ENCODE measurements around the gene PPP4R3B. TPM values are rescaled to one million over a fixed set of nuclear protein-coding genes. Genes with fewer than 3 reads are reported as not detected.

PPP4R3B gene
- total and polyA plus RNA-seq, 4 donors, result 17.4 to 57.7 (median 30.9) TPM

- Histone ChIP-seq H3K9ac (ENCODE audit: low read depth in 1 of 2, low read length in 2 of 2) (peak overlapping the region; percentile 79 to 100), H3K4me1 (ENCODE audit: control insufficient read depth in 4 of 4, insufficient read depth in 4 of 4, low read length in 3 of 4) (peaks cover 6 to 39% (median 29%) of the 10 kb centered on the region in 4 donors), H3K36me3 (ENCODE audit: control insufficient read depth in 4 of 4, insufficient read depth in 3 of 4, low read depth in 1 of 4, low read length in 3 of 4) (peaks cover 0 to 9% (median 4%) of the 10 kb centered on the region in 4 donors), H3K27ac (ENCODE audit: low read depth in 1 of 2, low read length in 2 of 2) (peak overlapping the region; percentile 91 to 99), H3K4me3 (ENCODE audit: low read depth in 1 of 3, low read length in 3 of 3) (peak overlapping the region; percentile 58 to 99 (median 93)), H3K27me3 (ENCODE audit: control insufficient read depth in 4 of 4, insufficient read depth in 4 of 4, low read length in 3 of 4) (no peaks in the 10 kb centered on the region), H3K9me3 (ENCODE audit: control insufficient read depth in 4 of 4, low read length in 3 of 4) (no peaks in the 10 kb centered on the region)
- under 1% methylated on average over 32 of the region's 32 CpGs for WGBS
- peak; percentile 22 for TF ChIP-seq MAX (IDR thresholded peaks at IDR 0.05)
- TF ChIP-seq FOXA2 (IDR thresholded peaks at IDR 0.05), result no peak
- TF ChIP-seq, protein P1, sequence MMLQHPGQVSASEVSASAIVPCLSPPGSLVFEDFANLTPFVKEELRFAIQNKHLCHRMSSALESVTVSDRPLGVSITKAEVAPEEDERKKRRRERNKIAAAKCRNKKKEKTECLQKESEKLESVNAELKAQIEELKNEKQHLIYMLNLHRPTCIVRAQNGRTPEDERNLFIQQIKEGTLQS (IDR thresholded peaks at IDR 0.05), result no peak
- TF ChIP-seq, protein P2, sequence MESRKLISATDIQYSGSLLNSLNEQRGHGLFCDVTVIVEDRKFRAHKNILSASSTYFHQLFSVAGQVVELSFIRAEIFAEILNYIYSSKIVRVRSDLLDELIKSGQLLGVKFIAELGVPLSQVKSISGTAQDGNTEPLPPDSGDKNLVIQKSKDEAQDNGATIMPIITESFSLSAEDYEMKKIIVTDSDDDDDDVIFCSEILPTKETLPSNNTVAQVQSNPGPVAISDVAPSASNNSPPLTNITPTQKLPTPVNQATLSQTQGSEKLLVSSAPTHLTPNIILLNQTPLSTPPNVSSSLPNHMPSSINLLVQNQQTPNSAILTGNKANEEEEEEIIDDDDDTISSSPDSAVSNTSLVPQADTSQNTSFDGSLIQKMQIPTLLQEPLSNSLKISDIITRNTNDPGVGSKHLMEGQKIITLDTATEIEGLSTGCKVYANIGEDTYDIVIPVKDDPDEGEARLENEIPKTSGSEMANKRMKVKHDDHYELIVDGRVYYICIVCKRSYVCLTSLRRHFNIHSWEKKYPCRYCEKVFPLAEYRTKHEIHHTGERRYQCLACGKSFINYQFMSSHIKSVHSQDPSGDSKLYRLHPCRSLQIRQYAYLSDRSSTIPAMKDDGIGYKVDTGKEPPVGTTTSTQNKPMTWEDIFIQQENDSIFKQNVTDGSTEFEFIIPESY (IDR thresholded peaks at IDR 0.05), result peak; percentile 18
- no peak for TF ChIP-seq TAF1 (conservative IDR thresholded peaks at IDR 0.05)
- TF ChIP-seq, protein P3, sequence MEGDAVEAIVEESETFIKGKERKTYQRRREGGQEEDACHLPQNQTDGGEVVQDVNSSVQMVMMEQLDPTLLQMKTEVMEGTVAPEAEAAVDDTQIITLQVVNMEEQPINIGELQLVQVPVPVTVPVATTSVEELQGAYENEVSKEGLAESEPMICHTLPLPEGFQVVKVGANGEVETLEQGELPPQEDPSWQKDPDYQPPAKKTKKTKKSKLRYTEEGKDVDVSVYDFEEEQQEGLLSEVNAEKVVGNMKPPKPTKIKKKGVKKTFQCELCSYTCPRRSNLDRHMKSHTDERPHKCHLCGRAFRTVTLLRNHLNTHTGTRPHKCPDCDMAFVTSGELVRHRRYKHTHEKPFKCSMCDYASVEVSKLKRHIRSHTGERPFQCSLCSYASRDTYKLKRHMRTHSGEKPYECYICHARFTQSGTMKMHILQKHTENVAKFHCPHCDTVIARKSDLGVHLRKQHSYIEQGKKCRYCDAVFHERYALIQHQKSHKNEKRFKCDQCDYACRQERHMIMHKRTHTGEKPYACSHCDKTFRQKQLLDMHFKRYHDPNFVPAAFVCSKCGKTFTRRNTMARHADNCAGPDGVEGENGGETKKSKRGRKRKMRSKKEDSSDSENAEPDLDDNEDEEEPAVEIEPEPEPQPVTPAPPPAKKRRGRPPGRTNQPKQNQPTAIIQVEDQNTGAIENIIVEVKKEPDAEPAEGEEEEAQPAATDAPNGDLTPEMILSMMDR (IDR thresholded peaks at IDR 0.05; ENCODE audit: low read depth, low read length, missing input control), result no peak
- TF ChIP-seq YY1 (IDR thresholded peaks at IDR 0.05), result peak; percentile 69
- peak; percentile 62 for DNase-seq (ENCODE audit: low spot score)
Measured at GRCh38 chr2:55618275-55619055, 1.0 kb upstream of the PPP4R3B start.

DNA sequence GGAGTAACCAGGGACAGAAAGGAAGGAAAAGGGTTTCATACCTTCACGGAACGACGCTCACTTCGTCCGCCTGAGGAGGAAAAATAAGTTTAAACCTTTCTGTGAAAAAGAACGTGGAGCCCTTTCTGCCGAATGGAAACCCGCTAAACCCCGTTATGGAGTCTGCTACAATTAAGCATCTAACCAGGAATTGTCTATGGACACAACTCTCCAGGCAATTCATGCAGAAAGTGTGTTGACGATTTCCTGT lies 528 bp upstream of the PPP4R3B start:
- H3K36me3 ChIP-seq (ENCODE audit: control insufficient read depth in 4 of 4, insufficient read depth in 3 of 4, low read depth in 1 of 4, low read length in 3 of 4), result peaks cover 0 to 12% (median 4%) of the 10 kb centered on the region in 4 donors
- peak overlapping the region; percentile 91 to 99 for H3K27ac ChIP-seq (ENCODE audit: low read depth in 1 of 2, low read length in 2 of 2)
- no peaks in the 10 kb centered on the region for H3K27me3 ChIP-seq (ENCODE audit: control insufficient read depth in 4 of 4, insufficient read depth in 4 of 4, low read length in 3 of 4)
- peaks cover 6 to 37% (median 27%) of the 10 kb centered on the region in 4 donors for H3K4me1 ChIP-seq (ENCODE audit: control insufficient read depth in 4 of 4, insufficient read depth in 4 of 4, low read length in 3 of 4)
- WGBS, result under 1% methylated on average over 10 of the region's 10 CpGs
- H3K4me3 ChIP-seq (ENCODE audit: low read depth in 1 of 3, low read length in 3 of 3), result peak overlapping the region; percentile 58 to 99 (median 93)
- no peaks in the 10 kb centered on the region for H3K9me3 ChIP-seq (ENCODE audit: control insufficient read depth in 4 of 4, low read length in 3 of 4)
- no peak for TF ChIP-seq RXRA (IDR thresholded peaks at IDR 0.05)
- TF ChIP-seq TAF1 (conservative IDR thresholded peaks at IDR 0.05), result peak; percentile 20
- peak overlapping the region; percentile 79 to 100 for H3K9ac ChIP-seq (ENCODE audit: low read depth in 1 of 2, low read length in 2 of 2)
- no peak for DNase-seq (ENCODE audit: low spot score)

DNA sequence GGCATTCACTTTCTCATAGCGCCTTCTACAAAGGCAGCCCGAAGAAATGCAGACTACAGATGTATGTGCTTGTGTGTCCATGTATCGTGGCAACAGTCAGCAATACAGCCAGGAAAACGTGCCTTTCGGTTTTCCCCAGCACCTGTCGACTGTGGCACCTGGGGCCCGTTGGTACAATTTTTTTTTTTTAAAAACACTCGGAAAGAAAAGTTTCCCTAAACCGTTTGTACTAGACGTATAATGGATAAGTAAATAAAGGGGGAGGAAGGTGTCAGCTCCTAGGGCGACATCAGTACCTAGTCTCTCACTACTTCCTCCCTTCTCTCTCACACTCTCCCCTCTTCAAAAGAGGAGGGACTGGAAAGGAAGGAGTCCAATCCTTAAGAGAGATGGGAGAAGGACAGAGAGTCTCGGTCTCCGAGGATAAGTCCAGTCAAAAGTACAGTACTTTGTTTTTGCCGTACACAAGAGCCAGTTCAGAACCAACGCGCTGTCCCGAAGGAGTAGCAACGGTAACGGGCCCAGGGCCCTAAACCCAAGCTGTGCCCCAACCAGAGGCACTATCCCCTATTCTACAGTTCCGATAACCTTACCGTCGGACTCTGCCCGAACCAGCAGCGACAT lies 759 bp downstream of the PPP4R3B start:
- Histone ChIP-seq H3K27me3 (ENCODE audit: control insufficient read depth in 4 of 4, insufficient read depth in 4 of 4, low read length in 3 of 4) (no peaks in the 10 kb centered on the region), H3K9ac (ENCODE audit: low read depth in 1 of 2, low read length in 2 of 2) (peak overlapping the region; percentile 73 to 94), H3K36me3 (ENCODE audit: control insufficient read depth in 4 of 4, insufficient read depth in 3 of 4, low read depth in 1 of 4, low read length in 3 of 4) (peaks cover 0 to 12% (median 8%) of the 10 kb centered on the region in 4 donors), H3K9me3 (ENCODE audit: control insufficient read depth in 4 of 4, low read length in 3 of 4) (no peaks in the 10 kb centered on the region), H3K27ac (ENCODE audit: low read depth in 1 of 2, low read length in 2 of 2) (peak overlapping the region; percentile 96 to 97), H3K4me1 (ENCODE audit: control insufficient read depth in 4 of 4, insufficient read depth in 4 of 4, low read length in 3 of 4) (peaks cover 4 to 30% (median 20%) of the 10 kb centered on the region in 4 donors), H3K4me3 (ENCODE audit: low read depth in 1 of 3, low read length in 3 of 3) (peak overlapping the region; percentile 56 to 100 (median 96))
- TF ChIP-seq REST (IDR thresholded peaks at IDR 0.05), result peak; percentile 94
- no peak for TF ChIP-seq JUND (IDR thresholded peaks at IDR 0.05)
- TF ChIP-seq FOXA2 (IDR thresholded peaks at IDR 0.05), result peak; percentile 41
- TF ChIP-seq, protein P2 (IDR thresholded peaks at IDR 0.05), result no peak
- TF ChIP-seq, protein P1 (IDR thresholded peaks at IDR 0.05), result no peak
- TF ChIP-seq RXRA (IDR thresholded peaks at IDR 0.05), result no peak
- under 1% methylated on average over 24 of the region's 24 CpGs for WGBS
- DNase-seq (ENCODE audit: low spot score), result no peak
